Measurements from ENCODE around the gene TCP11X2.
"Not testable (repeated sequence)": the region's sequence is repeated elsewhere in the genome, so short reads cannot be mapped to it uniquely, and the experiment has no call there.

DNA sequence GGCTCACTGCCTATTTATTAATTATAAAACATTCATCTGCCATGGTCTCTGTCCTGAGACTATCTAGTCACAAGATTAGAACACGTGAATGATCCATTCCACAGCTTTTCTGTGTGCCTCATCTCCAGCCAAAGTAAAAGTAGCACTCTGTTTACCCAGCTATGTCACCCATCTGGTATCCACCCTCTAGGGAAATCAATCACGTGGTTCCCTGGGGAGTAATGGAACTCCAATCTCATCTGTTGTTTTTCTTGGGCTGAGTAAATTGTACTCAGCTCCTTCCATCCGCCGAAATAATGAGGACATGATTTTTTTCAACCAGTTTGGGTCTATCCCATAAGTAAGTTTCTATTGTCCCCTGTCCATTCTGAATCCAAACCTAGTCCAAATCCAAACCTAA is 13.0 kb downstream of the TCP11X2 start:
- not testable (repeated sequence) for TF ChIP-seq POLR2A (IDR thresholded peaks at IDR 0.05; ENCODE audit: low read length); GATA1 (IDR thresholded peaks at IDR 0.05; ENCODE audit: low read depth, low read length)

All from erythroblast (primary cell).